Endodermal cell (in vitro differentiated cells): ENCODE measurements around the gene ENOSF1. TPM values are rescaled to one million over a fixed set of nuclear protein-coding genes. Genes with fewer than 3 reads are reported as not detected.

Source experiments
- DNase-seq: peaks from one replicate; pipeline ENCODE4 v3.0.0-alpha.2; 2017
- H3K27ac ChIP-seq: 2 replicates; pipeline ENCODE4 v1.5.1; 2013; ENCODE audit warnings: mild to moderate bottlenecking, low read depth, low read length, moderate library complexity
- H3K27me3 ChIP-seq: 2 replicates; pipeline ENCODE4 v1.6.1; 2013; ENCODE audit warnings: mild to moderate bottlenecking, low read length, moderate library complexity; ENCODE audit not compliant: insufficient read depth, control insufficient read depth, poor library complexity, severe bottlenecking
- H3K36me3 ChIP-seq: 2 replicates; pipeline ENCODE4 v1.7.0; 2013; ENCODE audit warnings: mild to moderate bottlenecking, low read length, moderate library complexity; ENCODE audit not compliant: control insufficient read depth, insufficient read depth
- H3K4me1 ChIP-seq: one replicate; pipeline ENCODE4 v1.7.0; 2013; ENCODE audit warnings: low read length; ENCODE audit not compliant: control insufficient read depth, insufficient read depth
- H3K4me3 ChIP-seq: 2 replicates; pipeline ENCODE4 v1.5.1; 2013; ENCODE audit warnings: mild to moderate bottlenecking, low read length, moderate library complexity
- H3K9ac ChIP-seq: 2 replicates; pipeline ENCODE4 v1.6.1; 2013; ENCODE audit warnings: mild to moderate bottlenecking, low read length, moderate library complexity; ENCODE audit not compliant: poor library complexity, severe bottlenecking; ENCODE audit errors: extremely low read depth
- H3K9me3 ChIP-seq: 2 replicates; pipeline ENCODE4 v1.6.1; 2013; ENCODE audit warnings: mild to moderate bottlenecking, low read length, moderate library complexity; ENCODE audit not compliant: control insufficient read depth
- H3K27ac Mint-ChIP-seq: 2 replicates; pipeline ENCODE4 v1.8.0; 2020; ENCODE audit warnings: mixed read lengths
- H3K27me3 Mint-ChIP-seq: 2 replicates; pipeline ENCODE4 v1.8.0; 2021; ENCODE audit warnings: mild to moderate bottlenecking, mixed read lengths; ENCODE audit not compliant: insufficient read depth
- H3K36me3 Mint-ChIP-seq: 2 replicates; pipeline ENCODE4 v1.8.0; 2020; ENCODE audit warnings: low read depth, mixed read lengths
- H3K4me1 Mint-ChIP-seq: 2 replicates; pipeline ENCODE4 v1.8.0; 2020; ENCODE audit warnings: mixed read lengths
- H3K4me3 Mint-ChIP-seq: 2 replicates; pipeline ENCODE4 v1.8.0; 2020; ENCODE audit warnings: mild to moderate bottlenecking, moderate library complexity, mixed read lengths
- H3K9me3 Mint-ChIP-seq: 2 replicates; pipeline ENCODE4 v1.8.0; 2020; ENCODE audit warnings: mild to moderate bottlenecking, mixed read lengths
- CTCF ChIP-seq: fragments of 200-600 bp; sonication (generic); conservative IDR thresholded peaks from 2 replicates; pipeline ENCODE4 v1.5.0; 2021; ENCODE audit warnings: antibody characterized with exemption, mild to moderate bottlenecking
- WGBS, 2 experiments: methylation state at CpG; one replicate each; pipeline versions ENCODE4 v1.1.5 to v1.1.7; 2013; ENCODE audit warnings: missing lambda C conversion rate in 2 of 2, mixed read lengths in 1 of 2; ENCODE audit not compliant: insufficient coverage in 1 of 2, insufficient read length in 1 of 2; 5-methylcytosine and 5-hydroxymethylcytosine counted together
- total RNA-seq, 2 donors: library from RNA; stranded (reverse); fragmentation: NEBNext Ultra II Directional in 1 of 2; extraction: Animal tissue kit (Norgen Biotek cat#: 25700) in 1 of 2; gene quantifications; 2 replicates in 1 of 2; 3 replicates in 1 of 2; pipeline ENCODE4 v1.2.1, GENCODE V29; 2021

The ENOSF1 gene
- total RNA-seq, 2 donors from 2014 or later, result 85.7 to 89.5 TPM

GRCh38 chr18:677951-678381 lies 34.5 kb downstream of the ENOSF1 start:
- H3K36me3 Mint-ChIP-seq, result peaks cover 65% of the 10 kb centered on the region

GRCh38 chr18:677145-677544 lies 35.3 kb downstream of the ENOSF1 start:
- WGBS, 2 experiments, result 94 to 97% methylated on average over 4 of the region's 4 CpGs
- H3K4me3 Mint-ChIP-seq, result no peak overlapping the region
- no peaks in the 10 kb centered on the region for H3K4me1 Mint-ChIP-seq
- H3K9me3 Mint-ChIP-seq, result no peaks in the 10 kb centered on the region
- H3K4me1 ChIP-seq, result no peaks in the 10 kb centered on the region
- H3K27ac ChIP-seq, result no peak overlapping the region
- H3K27me3 ChIP-seq, result no peaks in the 10 kb centered on the region
- no peak overlapping the region for H3K9ac ChIP-seq
- peaks cover 63% of the 10 kb centered on the region for H3K36me3 ChIP-seq
- peaks cover 68% of the 10 kb centered on the region for H3K36me3 Mint-ChIP-seq
- no peak for TF ChIP-seq CTCF
- no peak overlapping the region for H3K4me3 ChIP-seq
- DNase-seq, result peak; percentile 8
- H3K27me3 Mint-ChIP-seq, result no peaks in the 10 kb centered on the region
- no peaks in the 10 kb centered on the region for H3K9me3 ChIP-seq
- no peak overlapping the region for H3K27ac Mint-ChIP-seq

More at GRCh38 chr18:677951-678381, 34.5 kb downstream of the ENOSF1 start:
- Mint-ChIP-seq H3K9me3 (no peaks in the 10 kb centered on the region), H3K27ac (no peak overlapping the region), H3K4me1 (no peaks in the 10 kb centered on the region), H3K27me3 (no peaks in the 10 kb centered on the region), H3K4me3 (no peak overlapping the region)
- DNase-seq, result no peak
- Histone ChIP-seq H3K36me3 (peaks cover 58% of the 10 kb centered on the region), H3K9me3 (no peaks in the 10 kb centered on the region), H3K27me3 (no peaks in the 10 kb centered on the region), H3K27ac (peak overlapping the region; percentile 32), H3K4me1 (no peaks in the 10 kb centered on the region), H3K4me3 (no peak overlapping the region), H3K9ac (no peak overlapping the region)
- TF ChIP-seq CTCF, result no peak
- 93 to 94% methylated on average over 14 of the region's 14 CpGs for WGBS, 2 experiments

- H3K36me3 ChIP-seq, result peaks cover 63% of the 10 kb centered on the region
- no peak for TF ChIP-seq CTCF
- no peaks in the 10 kb centered on the region for H3K4me1 ChIP-seq
- no peak overlapping the region for H3K4me3 ChIP-seq
- no peaks in the 10 kb centered on the region for H3K9me3 ChIP-seq
- 81 to 96% methylated on average over 3 of the region's 3 CpGs for WGBS, 2 experiments
- Mint-ChIP-seq H3K4me3 (no peak overlapping the region), H3K27ac (no peak overlapping the region), H3K36me3 (peaks cover 65% of the 10 kb centered on the region), H3K27me3 (no peaks in the 10 kb centered on the region), H3K4me1 (no peaks in the 10 kb centered on the region), H3K9me3 (no peaks in the 10 kb centered on the region)
- no peak for DNase-seq
- H3K27ac ChIP-seq, result no peak overlapping the region
- no peaks in the 10 kb centered on the region for H3K27me3 ChIP-seq
- H3K9ac ChIP-seq, result no peak overlapping the region
Measured at GRCh38 chr18:676736-677135, 35.7 kb downstream of the ENOSF1 start.
